Keratinocyte (primary cell): Measurements from ENCODE around the gene KLF1. TPM values are rescaled to one million over a fixed set of nuclear protein-coding genes. Genes with fewer than 3 reads are reported as not detected.
A peak's percentile ranks its signal among the peaks of the same experiment; 100 is the strongest.

Experiments used
- DNase-seq: peaks from one replicate; pipeline ENCODE4 v3.0.0-alpha.2; 2011; ENCODE audit warnings: low read depth, missing footprints, low spot score
- FAIRE-seq: peaks from 2 replicates; lab custom pipeline; 2011; peaks lifted over from hg19 to GRCh38; lab: Jason Lieb, UNC
- H2AFZ ChIP-seq: 2 replicates; pipeline ENCODE4 v1.6.0; 2012; ENCODE audit warnings: low read length, control low read depth, inconsistent platforms; ENCODE audit not compliant: control insufficient read depth
- H3K27ac ChIP-seq: 2 replicates; pipeline ENCODE4 v1.5.1; 2011; ENCODE audit warnings: low read length; ENCODE audit not compliant: control insufficient read depth, insufficient read depth
- H3K27me3 ChIP-seq: 3 replicates; pipeline ENCODE4 v1.6.0; 2011; ENCODE audit warnings: low read length; ENCODE audit not compliant: control insufficient read depth, insufficient read depth; ENCODE audit errors: extremely low read depth
- H3K36me3 ChIP-seq, 2 experiments: 2 replicates in 1 of 2; 3 replicates in 1 of 2; pipeline ENCODE4 v1.5.1; 2011; ENCODE audit warnings: low read length in 2 of 2, mild to moderate bottlenecking in 1 of 2; ENCODE audit not compliant: control insufficient read depth in 2 of 2, insufficient read depth in 2 of 2; ENCODE audit errors: extremely low read depth in 1 of 2
- H3K4me1 ChIP-seq: 3 replicates; pipeline ENCODE4 v1.5.1; 2011; ENCODE audit warnings: low read length; ENCODE audit not compliant: control insufficient read depth, insufficient read depth; ENCODE audit errors: extremely low read depth
- H3K4me2 ChIP-seq: 3 replicates; pipeline ENCODE4 v1.6.0; 2011; ENCODE audit warnings: low read depth, low read length; ENCODE audit not compliant: control insufficient read depth, insufficient read depth; ENCODE audit errors: extremely low read depth
- H3K4me3 ChIP-seq, 3 experiments: fragments of 200-600 bp in 1 of 3; sonication (generic) in 1 of 3; 2 replicates in 2 of 3; 3 replicates in 1 of 3; pipeline ENCODE4 v1.5.1; 2011 to 2016; ENCODE audit warnings: low read length in 3 of 3, mild to moderate bottlenecking in 3 of 3, control low read depth in 2 of 3, inconsistent platforms in 1 of 3, low read depth in 1 of 3, mixed read lengths in 1 of 3, mixed run types in 1 of 3, moderate library complexity in 1 of 3; ENCODE audit not compliant: control insufficient read depth in 2 of 3, insufficient read depth in 2 of 3; ENCODE audit errors: extremely low read depth in 1 of 3
- H3K79me2 ChIP-seq: 2 replicates; pipeline ENCODE4 v1.6.0; 2012; ENCODE audit warnings: low read length; ENCODE audit not compliant: control insufficient read depth, insufficient read depth
- H3K9ac ChIP-seq: 3 replicates; pipeline ENCODE4 v1.6.0; 2011; ENCODE audit warnings: low read length; ENCODE audit not compliant: control insufficient read depth, insufficient read depth; ENCODE audit errors: extremely low read depth
- H3K9me1 ChIP-seq: 3 replicates; pipeline ENCODE4 v1.6.0; 2011; ENCODE audit warnings: low read length; ENCODE audit not compliant: control insufficient read depth, insufficient read depth; ENCODE audit errors: extremely low read depth
- H3K9me3 ChIP-seq: 2 replicates; pipeline ENCODE4 v1.5.1; 2012; ENCODE audit warnings: low read depth, low read length; ENCODE audit not compliant: control insufficient read depth
- H4K20me1 ChIP-seq: 3 replicates; pipeline ENCODE4 v1.6.0; 2011; ENCODE audit warnings: low read length; ENCODE audit not compliant: control insufficient read depth, insufficient read depth; ENCODE audit errors: extremely low read depth
- CTCF ChIP-seq, 3 experiments: IDR thresholded peaks in 1 of 3; conservative IDR thresholded peaks in 1 of 3; optimal IDR thresholded peaks in 1 of 3; 2 replicates in 2 of 3; 3 replicates in 1 of 3; pipeline versions ENCODE3 to v1.5.1; 2011; ENCODE audit warnings: low read length in 3 of 3, mild to moderate bottlenecking in 3 of 3, moderate library complexity in 2 of 3, control low read depth in 1 of 3, inconsistent platforms in 1 of 3; ENCODE audit not compliant: insufficient read depth in 2 of 3; ENCODE audit errors: extremely low read depth in 1 of 3
- EZH2 ChIP-seq: IDR thresholded peaks from one replicate; pipeline ENCODE4 v1.6.1; 2012; ENCODE audit warnings: inconsistent platforms, mild to moderate bottlenecking, low read length, moderate library complexity
- dilution Hi-C: fragments of 300-500 bp; cut with MboI; formaldehyde crosslinking; loops from one replicate; pipeline ENCODE4 v1.7.0; 2020; ENCODE audit warnings: low sequenced_read_pairs; ENCODE audit not compliant: extremely low pct_ligation_motif_present
- polyA plus RNA-seq, 5 experiments: library from polyadenylated mRNA; depleted of rRNA in 3 of 5; stranded (reverse) in 3 of 5; stranded (forward) in 1 of 5; unstranded in 1 of 5; fragments of >200 nt; gene quantifications; 1 replicate in 1 of 5; 2 replicates in 3 of 5; 3 replicates in 1 of 5; pipeline versions ENCODE4 v1.2.1 to v1.2.3, GENCODE V29; 2011 to 2012; ENCODE audit warnings: missing spikeins in 2 of 5, low read depth in 1 of 5, low replicate concordance in 1 of 5

The KLF1 gene
- polyA plus RNA-seq, 1 donor (not counting 4 experiments of a cell fraction or from before 2014, with no cell fraction given): not detected

DNA sequence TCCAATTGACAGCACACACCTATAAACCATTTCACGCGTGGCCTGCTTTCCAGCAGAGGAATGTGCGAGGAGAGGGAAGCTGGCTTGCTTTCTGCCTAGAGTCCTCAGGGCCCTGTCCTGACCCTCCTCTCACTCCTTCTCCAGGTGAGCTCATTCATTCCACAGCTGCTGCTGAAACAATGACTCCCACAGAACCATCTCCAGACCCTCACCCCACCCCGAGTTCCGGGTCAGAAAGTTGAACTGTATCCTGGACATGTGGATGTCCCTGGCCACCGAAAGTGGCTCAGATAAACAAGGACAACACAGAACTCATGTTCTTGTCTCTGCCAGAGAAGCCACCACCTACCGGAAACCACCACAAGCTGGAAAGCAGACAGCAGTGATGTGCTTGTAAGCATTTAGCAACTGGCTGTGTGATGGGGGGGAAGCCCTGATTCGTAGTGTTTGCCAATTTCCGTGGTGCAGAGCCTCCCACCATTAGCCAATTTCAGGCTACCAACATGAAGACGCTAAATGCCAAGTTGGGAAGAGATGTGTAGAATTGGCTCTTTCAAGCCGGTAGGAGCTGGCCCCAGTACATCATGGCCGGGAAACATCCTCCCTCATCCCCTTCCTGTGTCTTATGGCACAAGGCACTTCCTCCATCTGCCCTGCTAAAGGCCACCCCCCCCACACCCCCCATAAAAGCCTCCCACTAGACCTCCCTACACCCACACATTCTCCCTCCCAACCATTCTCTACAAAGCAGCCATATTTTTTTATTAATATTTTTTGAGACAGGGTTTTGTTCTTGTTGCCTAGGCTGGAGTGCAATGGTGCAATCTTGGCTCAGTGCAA, 27.1 kb upstream of the KLF1 start:
- Histone ChIP-seq H2AFZ (peak overlapping the region; percentile 83), H4K20me1 (no peaks in the 10 kb centered on the region), H3K27me3 (no peaks in the 10 kb centered on the region), H3K27ac (no peak overlapping the region), H3K9ac (no peak overlapping the region), H3K36me3 (no peaks in the 10 kb centered on the region), H3K4me3 (no peak overlapping the region), H3K9me3 (no peaks in the 10 kb centered on the region), H3K79me2 (no peaks in the 10 kb centered on the region), H3K9me1 (no peaks in the 10 kb centered on the region), H3K4me1 (peaks cover 11% of the 10 kb centered on the region), H3K4me2 (no peak overlapping the region)
- TF ChIP-seq CTCF (optimal IDR thresholded peaks at IDR 0.05 in 1 of 3, IDR thresholded peaks at IDR 0.05 in 1 of 3, conservative IDR thresholded peaks at IDR 0.05 in 1 of 3; ENCODE audit: extremely low read depth in 1 of 3, insufficient read depth in 2 of 3, low read length in 3 of 3): no peak
- TF ChIP-seq EZH2: no peak
- dilution Hi-C loops: no loop called here
- FAIRE-seq: no peak
- no peak for DNase-seq

GRCh38 chr19:12913011-12913561, 26.1 kb upstream of the KLF1 start:
- FAIRE-seq (no peak), DNase-seq (no peak)
- Histone ChIP-seq H3K79me2 (no peaks in the 10 kb centered on the region), H3K4me3 (peak overlapping the region in 1 of 3 experiments; percentile 10), H3K9ac (peak overlapping the region; percentile 33), H3K36me3 (no peaks in the 10 kb centered on the region), H3K9me3 (no peaks in the 10 kb centered on the region), H3K4me1 (peaks cover 8% of the 10 kb centered on the region), H3K27ac (no peak overlapping the region), H3K9me1 (no peaks in the 10 kb centered on the region), H2AFZ (peak overlapping the region; percentile 83), H3K27me3 (no peaks in the 10 kb centered on the region), H4K20me1 (no peaks in the 10 kb centered on the region), H3K4me2 (peak overlapping the region; percentile 51)
- dilution Hi-C loops: no loop called here
- no peak for TF ChIP-seq CTCF (optimal IDR thresholded peaks at IDR 0.05 in 1 of 3, IDR thresholded peaks at IDR 0.05 in 1 of 3, conservative IDR thresholded peaks at IDR 0.05 in 1 of 3; ENCODE audit: extremely low read depth in 1 of 3, insufficient read depth in 2 of 3, low read length in 3 of 3)
- TF ChIP-seq EZH2: no peak
